HEK293 (cell line): ENCODE data around the gene DENND5A.

Experiments used
- ATF2 ChIP-seq: fragments of 450-650 bp; formaldehyde crosslinking; IDR thresholded peaks from 2 replicates; pipeline ENCODE4 v1.5.1; 2016; ENCODE audit warnings: missing biosample characterization, missing genetic modification characterization, low read depth
- BCL11A ChIP-seq: fragments of 450-650 bp; formaldehyde crosslinking; IDR thresholded peaks from 2 replicates; pipeline ENCODE4 v1.5.1; 2016; ENCODE audit warnings: low read depth, missing biosample characterization, missing genetic modification characterization
- HIC1 ChIP-seq: fragments of 450-650 bp; formaldehyde crosslinking; IDR thresholded peaks from 2 replicates; pipeline ENCODE4 v1.5.1; 2016; ENCODE audit warnings: missing biosample characterization, missing genetic modification characterization
- KLF9 ChIP-seq: fragments of 450-650 bp; formaldehyde crosslinking; IDR thresholded peaks from 2 replicates; pipeline ENCODE4 v1.5.1; 2016; ENCODE audit warnings: missing biosample characterization, missing genetic modification characterization, low read depth
- OVOL3 ChIP-seq: fragments of 450-650 bp; formaldehyde crosslinking; IDR thresholded peaks from 2 replicates; pipeline ENCODE4 v1.5.1; 2016; ENCODE audit warnings: missing biosample characterization, missing genetic modification characterization
- PRDM1 ChIP-seq: fragments of 450-650 bp; formaldehyde crosslinking; IDR thresholded peaks from 2 replicates; pipeline ENCODE4; 2016; ENCODE audit warnings: missing biosample characterization, missing genetic modification characterization
- SP3 ChIP-seq: fragments of 450-650 bp; formaldehyde crosslinking; IDR thresholded peaks from 2 replicates; pipeline ENCODE4 v1.5.1; 2016; ENCODE audit warnings: missing biosample characterization, missing genetic modification characterization
- ZBTB17 ChIP-seq: fragments of 450-650 bp; formaldehyde crosslinking; IDR thresholded peaks from 2 replicates; pipeline ENCODE4 v1.5.1; 2016; ENCODE audit warnings: missing biosample characterization, missing genetic modification characterization
- ZBTB21 ChIP-seq: fragments of 450-650 bp; formaldehyde crosslinking; IDR thresholded peaks from 2 replicates; pipeline ENCODE4 v1.5.1; 2017; ENCODE audit warnings: missing biosample characterization, missing genetic modification characterization
- ZFP3 ChIP-seq: fragments of 450-650 bp; formaldehyde crosslinking; IDR thresholded peaks from 2 replicates; pipeline ENCODE4 v1.5.1; 2016; ENCODE audit warnings: low read depth, missing biosample characterization, missing genetic modification characterization
- ZIC2 ChIP-seq: fragments of 450-650 bp; formaldehyde crosslinking; IDR thresholded peaks from 2 replicates; pipeline ENCODE4 v1.5.1; 2016; ENCODE audit warnings: missing biosample characterization, missing genetic modification characterization
- ZNF121 ChIP-seq: fragments of 450-650 bp; formaldehyde crosslinking; IDR thresholded peaks from 2 replicates; pipeline ENCODE4 v1.5.1; 2016; ENCODE audit warnings: missing biosample characterization, missing genetic modification characterization
- ZNF146 ChIP-seq: fragments of 450-650 bp; formaldehyde crosslinking; IDR thresholded peaks from 2 replicates; pipeline ENCODE4 v1.5.1; 2016; ENCODE audit warnings: missing biosample characterization, missing genetic modification characterization
- ZNF148 ChIP-seq: fragments of 450-650 bp; formaldehyde crosslinking; IDR thresholded peaks from 2 replicates; pipeline ENCODE4 v1.5.0; 2017; ENCODE audit warnings: missing biosample characterization, missing genetic modification characterization, borderline replicate concordance
- ZNF155 ChIP-seq: fragments of 450-650 bp; formaldehyde crosslinking; IDR thresholded peaks from 2 replicates; pipeline ENCODE4 v1.5.1; 2016; ENCODE audit warnings: missing biosample characterization, missing genetic modification characterization
- ZNF423 ChIP-seq: fragments of 450-650 bp; formaldehyde crosslinking; IDR thresholded peaks from 2 replicates; pipeline ENCODE4 v1.5.1; 2016; ENCODE audit warnings: missing biosample characterization, missing genetic modification characterization
- ZNF629 ChIP-seq: fragments of 450-650 bp; formaldehyde crosslinking; IDR thresholded peaks from 2 replicates; pipeline ENCODE4 v1.5.1; 2017; ENCODE audit warnings: missing biosample characterization, missing genetic modification characterization
- ZNF654 ChIP-seq: fragments of 450-650 bp; formaldehyde crosslinking; IDR thresholded peaks from 2 replicates; pipeline ENCODE4 v1.5.1; 2016; ENCODE audit warnings: low read depth, missing biosample characterization, missing genetic modification characterization
- ZNF747 ChIP-seq: fragments of 450-650 bp; formaldehyde crosslinking; IDR thresholded peaks from 2 replicates; pipeline ENCODE4 v1.5.1; 2016; ENCODE audit warnings: missing biosample characterization, missing genetic modification characterization
- ZNF768 ChIP-seq: fragments of 450-650 bp; formaldehyde crosslinking; IDR thresholded peaks from 2 replicates; pipeline ENCODE4 v1.5.1; 2018; ENCODE audit warnings: missing biosample characterization, mild to moderate bottlenecking, missing genetic modification characterization
- TF ChIP-seq, protein P1 (sequence below): fragments of 450-650 bp; formaldehyde crosslinking; IDR thresholded peaks from 2 replicates; pipeline ENCODE4 v1.5.1; 2016; ENCODE audit warnings: missing biosample characterization, missing genetic modification characterization
- TF ChIP-seq, protein P2 (sequence below): fragments of 450-650 bp; IDR thresholded peaks from 2 replicates; pipeline ENCODE4 v1.5.1; 2018; ENCODE audit warnings: missing biosample characterization, missing genetic modification characterization
- TF ChIP-seq, protein P3 (sequence below): fragments of 450-650 bp; formaldehyde crosslinking; IDR thresholded peaks from 2 replicates; pipeline ENCODE4 v1.5.1; 2016; ENCODE audit warnings: missing biosample characterization, missing genetic modification characterization, borderline replicate concordance
- TF ChIP-seq, protein P4 (sequence below): IDR thresholded peaks from 2 replicates; pipeline ENCODE4 v1.6.1; 2011; ENCODE audit warnings: mild to moderate bottlenecking, low read depth, low read length, borderline replicate concordance

The DENND5A gene

DNA sequence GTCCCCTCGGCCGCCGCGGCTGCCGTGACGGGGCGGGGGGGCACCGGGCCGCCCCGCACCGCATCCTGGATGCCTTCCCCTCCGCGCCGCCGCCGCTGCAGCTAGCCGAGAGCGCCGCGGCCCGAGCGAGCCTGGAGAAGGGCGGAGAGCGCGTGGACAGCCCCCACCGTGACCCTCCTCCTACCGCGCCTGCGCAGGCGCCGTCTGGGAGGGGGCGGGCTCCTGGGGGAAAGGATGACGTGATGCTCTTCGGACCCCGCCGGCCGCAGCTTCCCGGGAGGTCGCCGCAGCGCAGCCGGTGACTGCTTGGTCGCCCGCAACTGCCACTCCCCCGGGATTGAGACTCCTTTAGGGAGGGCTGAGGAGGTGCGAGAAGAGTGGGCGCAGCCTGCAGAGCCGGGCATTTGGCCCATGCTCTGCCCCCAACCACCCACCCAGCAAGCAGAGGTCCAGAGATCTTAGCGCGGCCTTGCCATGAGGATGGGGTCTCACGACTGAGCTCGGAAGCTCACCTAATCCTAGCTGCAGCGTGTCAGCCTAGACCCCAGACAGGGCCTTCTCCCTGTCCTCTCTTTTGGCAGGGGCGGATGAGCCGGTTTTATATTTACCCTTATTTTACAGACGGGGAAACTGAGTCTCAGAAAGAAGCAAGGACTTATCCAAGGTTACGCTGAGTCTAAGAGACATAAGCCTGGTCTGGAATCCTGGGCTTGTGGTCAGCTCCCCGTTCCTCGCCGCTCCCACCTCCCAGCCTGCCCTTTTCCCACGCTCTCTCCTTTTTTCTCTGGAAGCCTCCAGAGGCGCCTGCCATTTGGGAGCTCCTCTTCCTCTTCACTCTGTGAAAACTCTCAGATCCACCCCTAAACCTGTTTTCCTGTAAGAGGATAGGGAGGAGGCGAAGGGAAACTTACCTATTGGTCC, at the start of gene DENND5A (continued):
- TF ChIP-seq ATF2 (tag by site-specific recombination) (peak; percentile 97), ZIC2 (peak; percentile 85), PRDM1 (tag by site-specific recombination) (no peak), ZNF423 (peak; percentile 94), ZNF654 (tag by site-specific recombination) (no peak), ZNF148 (tag by site-specific recombination) (no peak), ZNF747 (tag by site-specific recombination) (no peak), ZNF629 (peak; percentile 79), KLF9 (tag by site-specific recombination) (peak; percentile 81), BCL11A (peak; percentile 73; the same call in 1 of the 2 replicates), ZNF121 (no peak), SP3 (tag by site-specific recombination) (peak; percentile 68), ZNF768 (tag by site-specific recombination) (no peak), ZFP3 (tag by site-specific recombination) (no peak), ZNF155 (tag by site-specific recombination) (no peak), HIC1 (tag by site-specific recombination) (peak; percentile 58; the same call in 1 of the 2 replicates), OVOL3 (tag by site-specific recombination) (no peak), ZNF146 (tag by site-specific recombination) (no peak), ZBTB17 (tag by site-specific recombination) (no peak), ZBTB21 (tag by site-specific recombination) (0 out of 2 replicates have a peak, but pooled peaks have one; percentile 50)
- TF ChIP-seq, protein P1, sequence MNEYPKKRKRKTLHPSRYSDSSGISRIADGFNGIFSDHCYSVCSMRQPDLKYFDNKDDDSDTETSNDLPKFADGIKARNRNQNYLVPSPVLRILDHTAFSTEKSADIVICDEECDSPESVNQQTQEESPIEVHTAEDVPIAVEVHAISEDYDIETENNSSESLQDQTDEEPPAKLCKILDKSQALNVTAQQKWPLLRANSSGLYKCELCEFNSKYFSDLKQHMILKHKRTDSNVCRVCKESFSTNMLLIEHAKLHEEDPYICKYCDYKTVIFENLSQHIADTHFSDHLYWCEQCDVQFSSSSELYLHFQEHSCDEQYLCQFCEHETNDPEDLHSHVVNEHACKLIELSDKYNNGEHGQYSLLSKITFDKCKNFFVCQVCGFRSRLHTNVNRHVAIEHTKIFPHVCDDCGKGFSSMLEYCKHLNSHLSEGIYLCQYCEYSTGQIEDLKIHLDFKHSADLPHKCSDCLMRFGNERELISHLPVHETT (tag by site-specific recombination): no peak
- TF ChIP-seq, protein P2, sequence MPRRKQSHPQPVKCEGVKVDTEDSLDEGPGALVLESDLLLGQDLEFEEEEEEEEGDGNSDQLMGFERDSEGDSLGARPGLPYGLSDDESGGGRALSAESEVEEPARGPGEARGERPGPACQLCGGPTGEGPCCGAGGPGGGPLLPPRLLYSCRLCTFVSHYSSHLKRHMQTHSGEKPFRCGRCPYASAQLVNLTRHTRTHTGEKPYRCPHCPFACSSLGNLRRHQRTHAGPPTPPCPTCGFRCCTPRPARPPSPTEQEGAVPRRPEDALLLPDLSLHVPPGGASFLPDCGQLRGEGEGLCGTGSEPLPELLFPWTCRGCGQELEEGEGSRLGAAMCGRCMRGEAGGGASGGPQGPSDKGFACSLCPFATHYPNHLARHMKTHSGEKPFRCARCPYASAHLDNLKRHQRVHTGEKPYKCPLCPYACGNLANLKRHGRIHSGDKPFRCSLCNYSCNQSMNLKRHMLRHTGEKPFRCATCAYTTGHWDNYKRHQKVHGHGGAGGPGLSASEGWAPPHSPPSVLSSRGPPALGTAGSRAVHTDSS: no peak
- TF ChIP-seq, protein P3, sequence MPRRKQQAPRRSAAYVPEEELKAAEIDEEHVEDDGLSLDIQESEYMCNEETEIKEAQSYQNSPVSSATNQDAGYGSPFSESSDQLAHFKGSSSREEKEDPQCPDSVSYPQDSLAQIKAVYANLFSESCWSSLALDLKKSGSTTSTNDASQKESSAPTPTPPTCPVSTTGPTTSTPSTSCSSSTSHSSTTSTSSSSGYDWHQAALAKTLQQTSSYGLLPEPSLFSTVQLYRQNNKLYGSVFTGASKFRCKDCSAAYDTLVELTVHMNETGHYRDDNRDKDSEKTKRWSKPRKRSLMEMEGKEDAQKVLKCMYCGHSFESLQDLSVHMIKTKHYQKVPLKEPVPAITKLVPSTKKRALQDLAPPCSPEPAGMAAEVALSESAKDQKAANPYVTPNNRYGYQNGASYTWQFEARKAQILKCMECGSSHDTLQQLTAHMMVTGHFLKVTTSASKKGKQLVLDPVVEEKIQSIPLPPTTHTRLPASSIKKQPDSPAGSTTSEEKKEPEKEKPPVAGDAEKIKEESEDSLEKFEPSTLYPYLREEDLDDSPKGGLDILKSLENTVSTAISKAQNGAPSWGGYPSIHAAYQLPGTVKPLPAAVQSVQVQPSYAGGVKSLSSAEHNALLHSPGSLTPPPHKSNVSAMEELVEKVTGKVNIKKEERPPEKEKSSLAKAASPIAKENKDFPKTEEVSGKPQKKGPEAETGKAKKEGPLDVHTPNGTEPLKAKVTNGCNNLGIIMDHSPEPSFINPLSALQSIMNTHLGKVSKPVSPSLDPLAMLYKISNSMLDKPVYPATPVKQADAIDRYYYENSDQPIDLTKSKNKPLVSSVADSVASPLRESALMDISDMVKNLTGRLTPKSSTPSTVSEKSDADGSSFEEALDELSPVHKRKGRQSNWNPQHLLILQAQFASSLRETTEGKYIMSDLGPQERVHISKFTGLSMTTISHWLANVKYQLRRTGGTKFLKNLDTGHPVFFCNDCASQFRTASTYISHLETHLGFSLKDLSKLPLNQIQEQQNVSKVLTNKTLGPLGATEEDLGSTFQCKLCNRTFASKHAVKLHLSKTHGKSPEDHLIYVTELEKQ (tag by site-specific recombination): no peak
- TF ChIP-seq, protein P4, sequence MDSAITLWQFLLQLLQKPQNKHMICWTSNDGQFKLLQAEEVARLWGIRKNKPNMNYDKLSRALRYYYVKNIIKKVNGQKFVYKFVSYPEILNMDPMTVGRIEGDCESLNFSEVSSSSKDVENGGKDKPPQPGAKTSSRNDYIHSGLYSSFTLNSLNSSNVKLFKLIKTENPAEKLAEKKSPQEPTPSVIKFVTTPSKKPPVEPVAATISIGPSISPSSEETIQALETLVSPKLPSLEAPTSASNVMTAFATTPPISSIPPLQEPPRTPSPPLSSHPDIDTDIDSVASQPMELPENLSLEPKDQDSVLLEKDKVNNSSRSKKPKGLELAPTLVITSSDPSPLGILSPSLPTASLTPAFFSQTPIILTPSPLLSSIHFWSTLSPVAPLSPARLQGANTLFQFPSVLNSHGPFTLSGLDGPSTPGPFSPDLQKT: no peak
